RWPE1 (cell line): ENCODE measurements around the gene ARHGEF5.
"Not testable (repeated sequence)": the region's sequence is repeated elsewhere in the genome, so short reads cannot be mapped to it uniquely, and the experiment has no call there.

Experiments used
- CTCF ChIA-PET: fragments of 350-600 bp; sonication (Branson Sonifier 250); formaldehyde crosslinking; extraction: SDS; loops from one replicate; lab custom pipeline; 2021; lab: Yijun Ruan, JAX
- POLR2A ChIA-PET: fragments of 400-600 bp; formaldehyde crosslinking; extraction: SDS; loops from one replicate; lab custom pipeline; 2020; ENCODE audit warnings: antibody characterized with exemption; ENCODE audit not compliant: low non-redundant PET; lab: Yijun Ruan, JAX
- DNase-seq: peaks from one replicate; pipeline ENCODE4 v3.0.0; 2012; ENCODE audit warnings: low spot score
- H3K27ac ChIP-seq: fragments of 450-650 bp; 2 replicates; pipeline ENCODE4 v1.5.1; 2017

ARHGEF5 gene

DNA sequence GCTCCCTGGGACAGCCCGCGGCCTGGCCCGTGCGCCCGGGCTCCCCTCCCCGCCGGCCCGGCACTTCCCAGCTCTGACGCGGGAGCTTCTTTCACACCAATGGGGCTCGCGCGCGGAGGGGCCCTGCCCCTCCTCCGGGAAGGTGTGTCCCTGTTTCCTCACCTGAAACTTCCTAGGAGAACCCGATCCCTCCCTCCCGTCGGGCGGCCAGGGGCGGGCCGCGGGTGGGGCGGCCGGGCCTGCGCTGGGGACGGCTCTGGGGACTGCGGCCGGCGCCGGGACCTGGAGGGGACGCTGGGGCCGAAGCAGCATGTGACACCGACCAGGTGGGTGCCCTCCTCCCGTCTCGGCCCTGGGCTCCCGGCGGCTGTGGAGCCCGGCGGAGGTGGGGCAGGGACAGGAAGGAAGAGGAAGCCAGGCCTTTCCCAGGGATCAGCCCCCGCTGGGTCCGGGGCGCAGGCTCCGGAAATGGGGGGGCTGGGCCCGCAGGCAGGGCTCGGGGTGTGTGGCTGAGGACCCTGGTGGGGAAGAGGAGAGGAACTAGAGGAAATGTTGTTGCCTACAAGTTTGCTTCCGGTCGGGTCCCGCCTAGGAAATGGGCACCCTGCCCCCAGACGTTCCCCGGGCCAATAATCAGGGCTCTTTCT, at the start of gene ARHGEF5:
Gene ARHGEF5, plus strand, starts transcription at position 227 of the 647 bp plus-strand sequence. CDS start 7,268 bp downstream, outside the sequence.
- DNase-seq, H3K27ac ChIP-seq, POLR2A ChIA-PET, CTCF ChIA-PET: not testable (repeated sequence)

DNA sequence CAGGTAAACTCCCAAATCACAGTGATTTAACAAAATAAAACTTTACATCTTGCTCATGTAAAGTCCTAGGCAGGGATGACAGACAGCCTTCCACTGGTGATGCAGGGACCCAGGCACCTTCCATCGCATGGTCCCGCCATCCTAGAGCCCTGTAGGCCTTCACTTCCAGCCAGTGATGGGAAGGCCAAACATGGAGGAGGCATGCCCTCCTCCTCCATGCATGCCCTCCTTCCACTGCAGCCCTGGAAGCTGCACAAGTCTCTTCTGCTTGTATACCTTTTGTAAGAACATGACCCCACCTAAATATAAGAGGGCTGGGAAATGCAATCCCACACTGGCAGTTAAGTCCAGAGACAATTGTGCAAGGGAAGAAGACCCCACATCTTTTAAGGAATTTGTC, 45.5 kb upstream of the ARHGEF5 start:
- DNase-seq, POLR2A ChIA-PET, H3K27ac ChIP-seq, CTCF ChIA-PET: not testable (repeated sequence)

DNA sequence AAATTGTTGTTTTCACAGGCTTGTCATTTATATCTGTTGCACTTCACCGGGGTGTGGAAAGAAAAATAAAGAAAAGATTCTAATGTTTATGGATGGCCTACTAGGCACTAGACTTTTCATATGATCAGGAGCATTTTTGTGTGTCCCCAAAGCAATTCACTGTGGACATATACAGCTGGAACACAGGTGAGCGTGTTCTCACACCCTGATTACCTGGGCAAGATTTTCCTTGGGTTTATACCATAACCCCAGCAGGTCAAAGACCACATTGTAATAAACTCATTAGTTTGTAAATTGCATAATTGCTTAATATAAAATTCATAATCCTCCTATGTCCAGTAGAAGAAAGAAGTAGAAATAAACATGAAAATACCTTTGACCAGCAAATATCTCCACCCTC, 44.0 kb upstream of the ARHGEF5 start:
- DNase-seq, POLR2A ChIA-PET, CTCF ChIA-PET, H3K27ac ChIP-seq: not testable (repeated sequence)

DNA sequence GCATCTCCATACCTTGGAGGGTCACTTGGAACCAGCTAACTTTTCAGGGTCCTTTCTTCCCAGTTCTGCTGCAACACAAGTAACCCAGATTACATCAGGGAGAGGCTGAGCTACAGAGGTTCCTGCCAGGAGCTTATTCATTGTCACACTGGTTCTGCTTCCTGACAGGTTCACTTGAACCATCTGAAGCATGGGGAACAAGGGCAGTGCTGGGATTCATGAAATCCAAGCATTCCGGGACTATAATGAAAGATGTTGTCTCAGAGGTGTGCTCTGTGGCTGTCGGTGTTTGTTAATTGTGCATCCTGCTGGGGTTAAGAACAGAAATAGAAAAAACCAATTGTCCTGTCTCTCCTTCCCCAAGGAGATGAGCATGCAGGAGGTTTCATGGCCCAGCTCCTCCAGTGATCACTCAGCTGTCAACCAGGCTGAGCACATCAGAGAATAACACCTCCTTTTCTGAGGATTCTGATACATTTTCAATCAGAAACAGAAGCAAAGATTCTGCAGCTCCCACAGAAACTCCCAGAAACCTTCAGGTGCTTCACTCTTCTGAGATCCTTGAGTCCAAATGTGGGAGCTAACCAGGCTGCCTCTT, 43.2 kb upstream of the ARHGEF5 start, which contains the start of gene OR2A1:
Gene OR2A1, plus strand, starts transcription at position 548 of the 598 bp plus-strand sequence. CDS start 5,706 bp downstream, outside the sequence.
- DNase-seq, H3K27ac ChIP-seq, CTCF ChIA-PET, POLR2A ChIA-PET: not testable (repeated sequence)

DNA sequence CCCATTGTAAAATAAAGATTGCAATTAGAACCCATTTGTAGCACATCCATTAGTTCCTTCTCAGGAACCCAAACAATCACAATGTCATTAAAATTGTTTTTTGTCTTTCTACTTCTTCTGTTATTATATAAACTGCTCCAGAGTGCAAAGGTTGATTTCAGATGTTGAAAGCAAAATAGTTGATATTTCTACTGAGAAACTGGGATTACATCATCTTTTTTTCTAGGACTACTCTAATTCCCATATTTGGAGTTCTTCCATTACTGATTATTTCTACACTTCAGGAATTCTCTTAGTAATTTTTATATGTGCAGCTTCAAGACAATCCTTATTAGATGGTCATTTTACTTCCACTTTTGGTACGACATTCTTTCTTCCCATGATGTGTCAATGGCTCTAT, 37.7 kb upstream of the ARHGEF5 start:
- CTCF ChIA-PET, DNase-seq, POLR2A ChIA-PET, H3K27ac ChIP-seq: not testable (repeated sequence)

DNA sequence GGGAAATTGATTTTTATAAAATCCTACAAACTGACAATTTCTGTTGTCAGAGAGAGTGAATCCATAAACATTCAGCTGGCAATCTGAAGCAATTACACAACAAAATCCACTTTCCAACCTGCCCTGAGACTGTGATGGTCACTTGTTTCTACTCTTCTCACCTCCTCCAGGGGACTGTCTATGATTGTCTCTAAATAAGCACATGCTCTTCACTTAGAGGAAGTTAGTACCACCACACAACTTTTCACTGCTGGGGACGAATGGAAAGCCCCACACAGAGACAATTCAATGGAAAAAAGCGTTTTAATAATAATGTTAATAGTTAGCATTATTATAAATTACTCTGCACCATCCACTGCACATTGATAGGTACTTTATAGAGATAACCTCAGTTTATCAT, 35.7 kb upstream of the ARHGEF5 start:
- CTCF ChIA-PET, H3K27ac ChIP-seq, POLR2A ChIA-PET, DNase-seq: not testable (repeated sequence)

DNA sequence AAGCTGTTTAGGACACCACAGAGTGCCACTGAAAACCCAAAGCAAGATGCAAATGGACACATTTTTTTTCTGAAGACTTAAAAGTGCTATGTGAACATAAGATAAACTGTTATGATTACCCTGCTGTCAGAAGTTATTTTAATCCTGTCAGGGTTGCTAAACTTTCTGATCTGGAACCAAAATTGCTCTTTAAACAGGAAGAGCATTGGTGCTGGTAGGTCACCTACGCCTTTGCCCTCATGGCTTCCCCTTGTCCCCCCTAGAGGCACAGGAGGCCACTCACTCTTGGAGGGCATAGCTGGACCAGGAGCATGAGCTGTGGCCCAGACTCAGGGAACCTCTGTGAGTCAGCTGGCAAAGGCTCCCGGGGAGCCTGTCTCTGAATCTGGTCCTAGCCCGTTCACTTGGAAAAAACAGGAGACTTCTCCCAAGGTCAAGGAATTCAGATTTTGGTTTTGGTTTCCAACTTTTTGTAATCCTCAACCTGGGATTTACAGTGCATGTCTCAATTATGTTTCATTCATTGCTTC, 33.5 kb upstream of the ARHGEF5 start:
- POLR2A ChIA-PET, H3K27ac ChIP-seq, DNase-seq, CTCF ChIA-PET: not testable (repeated sequence)

DNA sequence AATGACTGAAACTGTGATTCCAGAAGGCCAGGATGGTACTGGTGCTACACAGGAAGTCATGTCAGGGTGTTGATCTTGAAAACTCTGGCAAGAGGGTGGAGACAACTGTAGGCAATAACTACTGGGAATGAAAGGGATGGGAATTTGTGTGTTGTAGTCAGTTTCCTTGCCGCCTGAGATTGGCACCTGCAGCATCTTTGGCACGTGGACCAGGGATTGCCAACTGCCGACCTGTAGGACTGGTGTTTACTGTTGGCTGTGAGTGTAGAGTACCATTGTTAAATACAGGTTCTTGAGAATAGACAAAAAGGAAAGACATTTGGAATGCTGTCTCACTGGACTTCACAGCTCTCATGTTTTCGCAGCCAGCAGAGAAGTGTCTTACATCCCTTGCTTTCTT, 31.8 kb upstream of the ARHGEF5 start:
- CTCF ChIA-PET, POLR2A ChIA-PET, DNase-seq, H3K27ac ChIP-seq: not testable (repeated sequence)

DNA sequence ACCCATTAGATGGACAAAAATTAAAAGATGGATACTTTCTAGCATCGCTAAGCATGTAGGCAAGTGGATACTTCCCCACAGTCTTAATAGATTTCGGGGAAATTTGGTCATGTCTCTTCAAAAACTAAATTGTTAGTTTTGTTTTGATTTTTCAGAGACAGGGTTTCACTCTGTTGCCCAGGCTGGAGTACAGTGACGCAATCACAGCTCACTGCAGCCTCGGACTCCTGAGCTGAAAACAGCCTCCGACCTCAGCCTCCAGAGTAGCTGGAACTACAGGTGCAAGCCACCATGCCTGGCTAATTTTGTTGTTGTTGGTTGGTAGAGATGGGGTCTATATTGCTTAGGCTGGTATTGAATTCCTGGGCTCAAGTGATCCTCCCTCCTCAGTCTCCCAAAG, 29.3 kb upstream of the ARHGEF5 start:
- DNase-seq, H3K27ac ChIP-seq, POLR2A ChIA-PET, CTCF ChIA-PET: not testable (repeated sequence)

DNA sequence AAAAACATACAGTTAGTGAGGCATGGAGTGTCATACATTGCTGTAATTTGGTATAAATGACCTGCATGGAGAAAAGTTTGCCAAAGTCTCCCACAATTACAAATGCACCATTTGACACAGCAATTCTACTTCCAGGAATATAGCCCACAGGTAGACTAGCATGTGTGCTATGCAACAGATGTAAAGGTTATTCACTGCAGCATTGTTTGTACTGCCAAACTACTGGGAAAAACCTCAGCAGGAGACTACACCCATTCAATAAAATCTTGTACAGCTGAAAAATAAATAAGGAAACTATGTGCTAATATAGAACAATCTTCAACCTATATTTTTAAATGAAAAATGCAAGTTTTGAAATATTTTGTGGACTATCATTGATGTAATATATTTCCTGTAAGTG, 25.2 kb upstream of the ARHGEF5 start:
- POLR2A ChIA-PET, CTCF ChIA-PET, H3K27ac ChIP-seq, DNase-seq: not testable (repeated sequence)

DNA sequence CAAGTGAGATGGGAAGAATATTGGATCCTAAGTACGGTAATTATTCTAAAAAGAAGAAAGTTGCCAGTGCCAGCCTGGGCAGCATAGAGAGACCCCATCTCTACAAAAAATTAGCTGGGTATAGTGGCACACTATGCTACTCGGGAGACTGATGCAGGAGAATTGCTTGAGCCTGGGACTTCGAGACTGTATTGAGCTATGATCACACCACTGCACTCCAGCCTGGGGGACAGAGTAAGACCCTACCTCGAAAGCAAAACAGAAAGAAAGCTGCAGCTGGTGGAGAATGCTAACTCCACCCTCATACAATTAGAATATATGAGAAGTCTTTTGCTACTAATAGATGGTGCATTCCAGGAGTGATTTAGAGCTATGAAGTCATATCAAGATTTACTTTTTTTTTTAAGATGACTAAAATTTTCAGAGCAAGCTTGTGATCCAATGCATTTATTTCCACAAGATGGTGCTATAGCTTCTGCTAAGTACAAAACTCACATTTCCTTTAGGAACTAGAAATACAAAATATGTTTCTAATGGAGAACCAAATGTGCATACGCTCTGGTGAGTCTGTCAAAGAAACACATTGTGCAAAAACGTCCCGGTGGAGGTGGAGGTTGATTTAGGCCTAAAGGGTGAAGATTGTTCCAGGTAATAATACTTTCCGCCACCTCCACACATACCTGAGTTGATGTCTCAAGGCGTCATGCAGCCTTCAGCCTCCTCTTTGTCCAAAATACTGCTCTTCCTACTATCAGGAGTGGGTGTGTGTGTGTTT, 23.8 kb upstream of the ARHGEF5 start:
- CTCF ChIA-PET, POLR2A ChIA-PET, DNase-seq, H3K27ac ChIP-seq: not testable (repeated sequence)

DNA sequence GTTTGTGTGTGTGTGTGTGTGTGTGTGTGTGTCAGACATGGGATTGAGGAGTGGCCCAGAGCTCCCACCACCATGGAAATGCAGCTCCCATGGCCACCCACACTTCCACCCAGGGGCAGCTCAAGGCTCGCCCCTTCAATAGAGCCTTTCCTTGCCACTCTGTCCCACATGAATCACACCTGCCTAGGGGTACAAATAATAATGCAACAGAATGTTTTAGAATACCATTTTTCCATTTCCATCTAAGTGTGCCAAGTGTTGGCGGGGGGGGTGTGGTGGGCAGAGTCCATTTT, 23.3 kb upstream of the ARHGEF5 start:
- CTCF ChIA-PET, POLR2A ChIA-PET, DNase-seq, H3K27ac ChIP-seq: not testable (repeated sequence)

DNA sequence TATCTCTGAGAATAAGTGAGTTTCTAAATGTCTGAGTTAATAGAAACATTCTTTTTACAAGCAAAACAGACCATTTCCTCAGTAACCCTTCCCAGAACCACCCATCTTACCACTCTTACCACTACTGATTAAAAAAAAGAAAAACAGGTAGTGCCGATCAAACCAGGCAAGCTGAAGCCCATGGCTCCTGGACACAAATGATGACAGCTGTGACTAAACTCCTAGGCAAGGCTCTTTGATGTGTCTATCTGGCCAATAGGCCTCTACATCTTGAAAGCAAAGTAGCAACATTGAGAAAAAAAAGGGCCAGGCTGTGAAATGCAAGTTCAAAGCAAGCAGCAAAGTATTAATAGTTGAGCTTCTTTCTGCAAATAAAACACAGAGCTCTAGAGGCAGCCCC, 6.6 kb upstream of the ARHGEF5 start:
- H3K27ac ChIP-seq, CTCF ChIA-PET, POLR2A ChIA-PET, DNase-seq: not testable (repeated sequence)

DNA sequence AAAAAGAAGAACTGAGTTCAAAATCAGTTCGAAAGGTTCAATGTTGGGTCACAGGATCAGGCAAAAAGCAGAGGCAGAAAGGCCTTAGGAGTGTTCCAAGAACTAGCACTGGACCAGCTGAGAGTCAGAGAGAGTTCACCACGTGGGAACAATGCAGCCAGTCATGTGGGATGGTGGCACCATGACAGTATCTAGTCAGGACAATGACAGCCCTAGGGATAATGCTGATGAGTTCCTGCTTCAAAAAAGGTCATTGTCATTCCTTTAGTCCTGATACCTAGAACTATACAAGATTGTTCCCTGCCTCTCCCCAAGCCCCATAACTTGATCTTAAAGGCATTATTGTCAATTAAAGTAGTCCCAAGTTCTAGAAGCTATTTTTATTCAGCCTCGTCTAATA, 3.5 kb upstream of the ARHGEF5 start:
- POLR2A ChIA-PET: not testable (repeated sequence)

DNA sequence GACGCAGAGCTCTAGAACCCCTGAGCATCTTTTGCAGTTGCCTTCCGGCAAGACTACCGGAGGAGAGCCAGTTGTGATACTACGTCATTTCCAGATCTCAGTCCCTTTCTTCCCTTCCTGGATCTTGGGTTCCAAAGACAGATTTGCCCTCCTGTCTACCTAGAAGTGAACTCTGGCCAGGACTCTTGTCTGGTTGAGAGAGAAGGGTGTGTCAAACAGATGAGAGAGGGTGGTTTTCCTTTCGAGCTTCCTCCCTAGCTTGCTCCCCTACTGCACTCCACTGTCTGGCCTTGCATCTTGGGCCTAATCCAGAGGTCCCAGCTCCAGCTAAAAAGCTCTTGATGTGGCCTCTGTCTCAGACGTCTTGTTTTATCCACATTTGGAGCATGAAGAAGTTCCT, 983 bp downstream of the ARHGEF5 start:
- DNase-seq, POLR2A ChIA-PET, CTCF ChIA-PET: not testable (repeated sequence)

More for the DNA sequence above, 3.5 kb upstream of the ARHGEF5 start:
- CTCF ChIA-PET, H3K27ac ChIP-seq, DNase-seq: not testable (repeated sequence)

DNA sequence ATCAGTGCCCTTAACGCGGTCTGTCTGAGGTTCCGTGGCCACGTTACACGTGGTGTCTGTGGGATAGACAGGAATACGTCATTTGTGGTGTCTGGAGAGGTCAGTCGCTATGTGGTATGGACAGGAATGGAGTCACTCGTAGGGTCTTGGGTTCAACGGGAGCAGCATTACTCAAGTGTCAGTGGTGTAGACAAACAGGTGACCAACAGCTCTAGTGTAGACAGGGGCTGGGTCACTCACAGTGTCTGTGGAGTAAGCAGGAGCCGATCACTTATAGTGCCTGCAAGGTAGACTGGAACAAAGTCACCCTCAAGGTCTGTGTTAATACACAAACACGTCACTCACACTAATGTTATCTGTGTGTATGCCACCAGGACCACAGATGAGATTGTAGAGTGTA, 1.7 kb downstream of the ARHGEF5 start:
- POLR2A ChIA-PET, H3K27ac ChIP-seq, DNase-seq, CTCF ChIA-PET: not testable (repeated sequence)

More for the DNA sequence above, 983 bp downstream of the ARHGEF5 start:
- H3K27ac ChIP-seq: not testable (repeated sequence)

DNA sequence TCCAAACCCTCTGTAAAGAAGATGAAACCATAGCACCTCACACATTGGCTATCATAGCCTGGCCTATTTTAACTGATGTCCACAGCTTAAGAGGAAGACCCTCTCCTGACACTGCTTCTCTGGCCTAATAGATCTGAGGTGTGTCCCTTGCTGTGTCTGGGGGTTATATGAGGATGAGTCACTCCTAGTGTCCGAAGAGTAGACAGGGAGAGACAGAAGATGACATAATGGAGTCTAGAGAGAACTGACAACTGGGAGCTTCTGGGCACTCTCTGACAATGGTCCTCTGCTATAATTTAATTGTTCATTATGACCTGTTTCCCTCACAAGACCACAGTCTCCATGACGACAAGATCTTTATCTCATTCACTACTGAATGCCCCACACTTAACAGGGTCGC, 6.9 kb downstream of the ARHGEF5 start:
- CTCF ChIA-PET, H3K27ac ChIP-seq, POLR2A ChIA-PET, DNase-seq: not testable (repeated sequence)
